ENCODE measurements around the gene FGF22. TPM values are rescaled to one million over a fixed set of nuclear protein-coding genes. Genes with fewer than 3 reads are reported as not detected.
A peak's percentile ranks its signal among the peaks of the same experiment; 100 is the strongest.
"Not testable (repeated sequence)": the region's sequence is repeated elsewhere in the genome, so short reads cannot be mapped to it uniquely, and the experiment has no call there.

FGF22 gene
- total and polyA plus RNA-seq, 10 of the 15 experiments (the other 5 are each of a cell fraction or from before 2014, with no cell fraction given) = 0.05 TPM; not detected in 9

GRCh38 chr19:603302-603639 is 36.4 kb upstream of the FGF22 start:
- POLR2A ChIA-PET = interaction anchor here (0.8 kb wide), 1 partner anchor 57 kb away, joined by 3 read pairs; no protein-coding TSS in a partner anchor
- not testable (repeated sequence) for BruUV-seq (replicated peaks)

GRCh38 chr19:603779-604178 is 35.9 kb upstream of the FGF22 start:
- not testable (repeated sequence) for BruUV-seq (replicated peaks)

More at GRCh38 chr19:603302-603639, 36.4 kb upstream of the FGF22 start:
- H3K27ac ChIP-seq (ENCODE audit: control insufficient read depth, insufficient read depth); H3K4me2 ChIP-seq (ENCODE audit: control insufficient read depth, insufficient read depth); H3K27me3 ChIP-seq (replicated peaks in 1 of 2; ENCODE audit: control insufficient read depth in 2 of 2, insufficient read depth in 2 of 2, low read length in 1 of 2); intact Hi-C loops (cut with micrococcal nuclease; ENCODE audit: unreplicated experiment); H3K9me3 ChIP-seq (replicated peaks; ENCODE audit: control insufficient read depth, insufficient read depth, low read length); FAIRE-seq; H3K9ac ChIP-seq (ENCODE audit: control insufficient read depth, insufficient read depth, low read length); DNase-seq (ENCODE audit: low read depth, low spot score); H3K36me3 ChIP-seq (ENCODE audit: control insufficient read depth in 2 of 2, insufficient read depth in 2 of 2, low read length in 1 of 2); SMC1A ChIA-PET (ENCODE audit: uncharacterized antibody, unreplicated experiment); in situ Hi-C loops (cut with MboI); H3K4me1 ChIP-seq (ENCODE audit: control insufficient read depth, insufficient read depth, low read length); H2AFZ ChIP-seq (ENCODE audit: control insufficient read depth, low read depth, low read length); H4K20me1 ChIP-seq (ENCODE audit: control insufficient read depth, insufficient read depth); RAD21 ChIA-PET (ENCODE audit: unreplicated experiment); ATAC-seq; H3K79me2 ChIP-seq (ENCODE audit: control insufficient read depth, insufficient read depth, low read length); CTCF ChIA-PET; H3K4me3 ChIP-seq: not testable (repeated sequence)
- WGBS (ENCODE audit: insufficient coverage, insufficient replicate concordance, low lambda C conversion rate, missing lambda C conversion rate) = 6% methylated on average over 13 of the region's 13 CpGs

DNA sequence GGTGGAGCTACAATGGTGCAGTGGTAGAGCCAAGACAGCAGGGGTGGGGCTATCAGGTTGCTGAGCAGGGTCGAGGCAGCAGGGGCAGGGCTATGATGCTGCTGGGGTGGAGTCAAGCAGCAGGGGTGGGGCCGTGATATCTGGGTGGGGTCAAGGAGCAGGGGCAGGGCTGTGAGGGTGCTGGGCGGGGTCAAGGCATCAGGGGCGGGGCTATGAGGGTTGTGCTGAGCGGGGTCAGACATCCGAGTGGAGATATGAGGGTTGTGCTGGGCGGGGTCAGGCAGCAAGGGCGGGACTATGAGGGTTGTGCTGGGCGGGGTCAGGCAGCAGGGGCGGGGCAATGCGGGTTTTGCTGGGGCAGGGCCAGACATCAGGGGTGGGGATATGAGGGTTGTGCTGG is 35.3 kb upstream of the FGF22 start:
- no peak for DNase-seq (ENCODE audit: low read depth, low spot score)
- RAD21 ChIA-PET (ENCODE audit: unreplicated experiment) = no interaction called here
- Histone ChIP-seq H3K9me3 (replicated peaks; ENCODE audit: control insufficient read depth, insufficient read depth, low read length) (no peaks in the 10 kb centered on the region), H3K4me3 (no peak overlapping the region), H3K4me2 (ENCODE audit: control insufficient read depth, insufficient read depth) (no peak overlapping the region), H3K27me3 (replicated peaks in 1 of 2; ENCODE audit: control insufficient read depth in 2 of 2, insufficient read depth in 2 of 2, low read length in 1 of 2) (no peaks in the 10 kb centered on the region), H4K20me1 (ENCODE audit: control insufficient read depth, insufficient read depth) (no peaks in the 10 kb centered on the region), H3K9ac (ENCODE audit: control insufficient read depth, insufficient read depth, low read length) (no peak overlapping the region), H2AFZ (ENCODE audit: control insufficient read depth, low read depth, low read length) (no peak overlapping the region), H3K27ac (ENCODE audit: control insufficient read depth, insufficient read depth) (no peak overlapping the region), H3K36me3 (ENCODE audit: control insufficient read depth in 2 of 2, insufficient read depth in 2 of 2, low read length in 1 of 2) (no peaks in the 10 kb centered on the region), H3K79me2 (ENCODE audit: control insufficient read depth, insufficient read depth, low read length) (no peaks in the 10 kb centered on the region), H3K4me1 (ENCODE audit: control insufficient read depth, insufficient read depth, low read length) (no peaks in the 10 kb centered on the region)
- ATAC-seq = peak; percentile 85
- in situ Hi-C loops (cut with MboI) (no loop called here), intact Hi-C loops (cut with micrococcal nuclease; ENCODE audit: unreplicated experiment) (no loop called here)
- 40% methylated on average over 3 of the region's 11 CpGs for WGBS (ENCODE audit: insufficient coverage, insufficient replicate concordance, low lambda C conversion rate, missing lambda C conversion rate)
- CTCF ChIA-PET = no interaction called here
- BruUV-seq (replicated peaks) = no TSS peak
- no peak for TF ChIP-seq SUPT20H (IDR thresholded peaks at IDR 0.05; ENCODE audit: borderline replicate concordance, control insufficient read depth, low read depth, low read length)
- TF ChIP-seq NBN (IDR thresholded peaks at IDR 0.05) = no peak
- TF ChIP-seq BACH1 (IDR thresholded peaks at IDR 0.05; ENCODE audit: borderline replicate concordance) = no peak
- TF ChIP-seq LARP7 (IDR thresholded peaks at IDR 0.05) = no peak
- TF ChIP-seq POU2F2 (IDR thresholded peaks at IDR 0.05; ENCODE audit: borderline replicate concordance, low read depth, low read length) = no peak
- FAIRE-seq = no peak
- SMC1A ChIA-PET (ENCODE audit: uncharacterized antibody, unreplicated experiment) = no interaction called here
- POLR2A ChIA-PET = no interaction called here

More at GRCh38 chr19:603779-604178, 35.9 kb upstream of the FGF22 start:
- intact Hi-C loops (cut with micrococcal nuclease; ENCODE audit: unreplicated experiment); H4K20me1 ChIP-seq (ENCODE audit: control insufficient read depth, insufficient read depth); H3K4me1 ChIP-seq (ENCODE audit: control insufficient read depth, insufficient read depth, low read length); H3K9ac ChIP-seq (ENCODE audit: control insufficient read depth, insufficient read depth, low read length); H3K4me3 ChIP-seq; H3K27ac ChIP-seq (ENCODE audit: control insufficient read depth, insufficient read depth); SMC1A ChIA-PET (ENCODE audit: uncharacterized antibody, unreplicated experiment); H3K36me3 ChIP-seq (ENCODE audit: control insufficient read depth in 2 of 2, insufficient read depth in 2 of 2, low read length in 1 of 2); FAIRE-seq; H3K79me2 ChIP-seq (ENCODE audit: control insufficient read depth, insufficient read depth, low read length); RAD21 ChIA-PET (ENCODE audit: unreplicated experiment); H3K4me2 ChIP-seq (ENCODE audit: control insufficient read depth, insufficient read depth); in situ Hi-C loops (cut with MboI); POLR2A ChIA-PET; CTCF ChIA-PET; DNase-seq (ENCODE audit: low read depth, low spot score); H3K27me3 ChIP-seq (replicated peaks in 1 of 2; ENCODE audit: control insufficient read depth in 2 of 2, insufficient read depth in 2 of 2, low read length in 1 of 2); H2AFZ ChIP-seq (ENCODE audit: control insufficient read depth, low read depth, low read length); H3K9me3 ChIP-seq (replicated peaks; ENCODE audit: control insufficient read depth, insufficient read depth, low read length): not testable (repeated sequence)
- WGBS (ENCODE audit: insufficient coverage, insufficient replicate concordance, low lambda C conversion rate, missing lambda C conversion rate) = 79% methylated on average over 20 of the region's 20 CpGs
- ATAC-seq = peak; percentile 49

Data from GM12878 (cell line).